ENCODE measurements around the gene DENND1A.

DNA sequence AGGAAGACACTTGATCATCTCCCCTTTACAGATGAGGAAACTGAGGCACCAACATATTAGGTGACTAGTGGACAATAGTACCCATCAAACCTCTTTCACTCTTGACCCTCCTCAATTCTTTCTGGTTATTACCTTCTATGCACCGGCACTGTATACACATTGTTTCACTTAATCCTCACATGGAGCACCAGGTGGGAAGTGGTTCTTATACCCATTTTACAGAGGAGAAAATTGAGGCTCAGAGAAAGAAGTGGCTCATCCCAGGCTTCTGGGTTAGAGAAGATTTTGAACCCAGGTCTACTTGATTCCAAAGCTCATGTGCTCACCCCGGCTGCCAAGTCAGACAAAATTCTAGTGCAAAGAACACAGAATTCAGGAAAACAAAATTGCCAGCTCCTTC, 17.4 kb upstream of the DENND1A start:
- TF ChIP-seq, protein P1, sequence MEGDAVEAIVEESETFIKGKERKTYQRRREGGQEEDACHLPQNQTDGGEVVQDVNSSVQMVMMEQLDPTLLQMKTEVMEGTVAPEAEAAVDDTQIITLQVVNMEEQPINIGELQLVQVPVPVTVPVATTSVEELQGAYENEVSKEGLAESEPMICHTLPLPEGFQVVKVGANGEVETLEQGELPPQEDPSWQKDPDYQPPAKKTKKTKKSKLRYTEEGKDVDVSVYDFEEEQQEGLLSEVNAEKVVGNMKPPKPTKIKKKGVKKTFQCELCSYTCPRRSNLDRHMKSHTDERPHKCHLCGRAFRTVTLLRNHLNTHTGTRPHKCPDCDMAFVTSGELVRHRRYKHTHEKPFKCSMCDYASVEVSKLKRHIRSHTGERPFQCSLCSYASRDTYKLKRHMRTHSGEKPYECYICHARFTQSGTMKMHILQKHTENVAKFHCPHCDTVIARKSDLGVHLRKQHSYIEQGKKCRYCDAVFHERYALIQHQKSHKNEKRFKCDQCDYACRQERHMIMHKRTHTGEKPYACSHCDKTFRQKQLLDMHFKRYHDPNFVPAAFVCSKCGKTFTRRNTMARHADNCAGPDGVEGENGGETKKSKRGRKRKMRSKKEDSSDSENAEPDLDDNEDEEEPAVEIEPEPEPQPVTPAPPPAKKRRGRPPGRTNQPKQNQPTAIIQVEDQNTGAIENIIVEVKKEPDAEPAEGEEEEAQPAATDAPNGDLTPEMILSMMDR (IDR thresholded peaks at IDR 0.05) = no peak
- TF ChIP-seq POLR2A (IDR thresholded peaks at IDR 0.05) (no peak), EP300 (IDR thresholded peaks at IDR 0.05) (no peak)
